NCI-H1105 (cell line): Measurements from ENCODE around the gene ETDB.
"Not testable (repeated sequence)": the region's sequence is repeated elsewhere in the genome, so short reads cannot be mapped to it uniquely, and the experiment has no call there.

Source experiments
- DNase-seq: peaks from one replicate; lab custom pipeline; 2025; lab: John Stamatoyannopoulos, UW

The ETDB gene

GRCh38 chrX:135120056-135120576 is at the start of gene ETDB:
Gene ETDB, minus strand, starts transcription at chrX:135120526. Its CDS starts 1,265 bp downstream, at chrX:135119261.
- not testable (repeated sequence) for DNase-seq

DNA sequence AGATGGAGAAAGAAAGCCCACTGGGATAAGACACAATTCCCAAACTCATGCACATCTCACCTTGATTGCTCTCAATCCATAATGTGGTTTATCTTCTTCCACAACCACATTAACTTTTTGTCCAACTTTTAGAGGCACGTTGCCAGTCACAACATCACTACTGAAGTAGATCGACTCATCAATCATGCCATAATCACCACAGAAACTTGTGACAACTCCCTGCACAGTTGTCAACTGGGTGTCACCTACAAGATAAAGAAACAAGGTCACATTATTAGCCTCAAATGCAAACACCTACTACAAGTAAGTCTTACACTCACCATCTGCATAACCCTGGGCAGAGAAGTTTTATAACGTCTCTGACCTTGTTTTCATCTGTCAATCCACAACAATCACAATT is 49.2 kb upstream of the ETDB start:
- DNase-seq = not testable (repeated sequence)

DNA sequence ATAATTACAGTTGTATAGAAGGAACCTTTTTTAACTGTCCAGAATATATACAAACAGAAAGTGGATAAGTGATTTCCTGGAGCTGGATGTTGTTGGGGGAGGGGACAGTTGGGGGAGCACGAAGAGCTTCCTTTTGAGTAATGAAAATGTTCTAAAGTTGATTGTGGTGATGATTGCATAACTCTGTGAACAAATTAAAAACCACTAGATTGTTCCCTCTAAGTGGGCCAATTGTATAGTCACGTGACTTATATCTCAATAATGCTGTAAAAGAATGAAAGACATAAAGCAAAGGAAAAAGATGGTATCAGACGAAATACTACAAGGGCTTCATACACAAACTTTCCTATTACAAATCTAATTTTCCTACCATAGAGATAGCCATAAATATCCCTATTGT is 48.2 kb upstream of the ETDB start:
- DNase-seq = no peak

GRCh38 chrX:135154688-135155087 is 34.4 kb upstream of the ETDB start:
- DNase-seq = not testable (repeated sequence)

DNA sequence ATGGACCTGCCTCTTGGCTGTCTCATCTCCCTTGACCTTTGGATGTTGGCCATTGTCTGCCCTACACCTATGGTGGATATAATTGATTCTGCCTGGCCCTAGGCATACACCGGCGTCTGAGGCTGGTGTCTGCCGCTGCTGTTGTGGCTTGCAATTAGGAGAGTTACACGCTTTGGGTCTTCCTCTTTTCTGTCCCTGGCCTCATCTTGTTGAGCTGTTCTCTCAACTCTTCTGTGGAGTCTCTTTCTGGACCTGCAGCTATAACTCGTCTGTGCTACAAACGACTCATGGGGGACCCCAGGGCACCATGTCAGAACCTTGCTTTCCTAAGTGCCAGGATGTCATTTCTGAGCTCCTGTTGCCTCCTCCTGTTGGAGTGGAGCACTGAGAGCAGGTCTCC is 5.8 kb upstream of the ETDB start:
- not testable (repeated sequence) for DNase-seq

GRCh38 chrX:135116064-135116463 is 4.3 kb downstream of the ETDB start:
- DNase-seq = not testable (repeated sequence)

DNA sequence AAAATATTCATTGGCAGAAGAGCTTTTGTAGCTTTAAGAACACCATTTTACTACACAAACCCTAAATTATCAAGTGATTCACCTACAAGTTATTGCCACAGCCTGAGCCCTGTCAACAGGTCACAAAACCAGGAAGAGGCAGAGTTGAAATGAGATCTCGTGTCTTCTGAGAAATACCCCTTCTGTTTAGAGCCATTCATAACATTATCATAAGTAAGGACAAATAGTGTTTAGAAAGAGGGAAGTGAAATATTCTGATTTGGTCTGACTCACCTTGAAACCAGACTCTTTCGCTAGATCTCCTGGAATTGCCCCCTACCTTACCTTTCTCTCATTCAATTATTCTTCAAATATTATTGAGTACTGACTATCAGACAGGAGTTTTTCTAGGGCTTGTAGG is 5.9 kb downstream of the ETDB start:
- no peak for DNase-seq

DNA sequence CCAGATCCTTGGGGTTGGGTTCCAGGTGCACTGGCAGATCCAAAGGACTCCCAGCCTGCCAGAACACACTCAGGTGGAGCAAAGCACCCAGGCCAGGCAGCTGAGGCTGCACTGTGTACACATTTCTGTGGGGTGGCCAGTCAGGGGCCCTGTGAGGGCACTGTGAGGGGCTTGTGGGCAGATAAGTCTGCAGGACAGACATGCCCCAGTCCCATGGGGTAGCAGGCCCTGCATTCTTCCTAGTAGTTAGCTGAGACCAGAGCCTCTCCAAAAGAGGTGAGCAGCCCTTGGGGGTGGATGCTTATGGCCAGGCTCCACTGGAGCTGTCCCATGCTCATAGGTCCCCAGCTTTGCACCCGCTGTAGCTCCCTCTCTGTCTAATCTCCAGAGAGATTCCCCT is 7.6 kb downstream of the ETDB start:
- DNase-seq = no peak

DNA sequence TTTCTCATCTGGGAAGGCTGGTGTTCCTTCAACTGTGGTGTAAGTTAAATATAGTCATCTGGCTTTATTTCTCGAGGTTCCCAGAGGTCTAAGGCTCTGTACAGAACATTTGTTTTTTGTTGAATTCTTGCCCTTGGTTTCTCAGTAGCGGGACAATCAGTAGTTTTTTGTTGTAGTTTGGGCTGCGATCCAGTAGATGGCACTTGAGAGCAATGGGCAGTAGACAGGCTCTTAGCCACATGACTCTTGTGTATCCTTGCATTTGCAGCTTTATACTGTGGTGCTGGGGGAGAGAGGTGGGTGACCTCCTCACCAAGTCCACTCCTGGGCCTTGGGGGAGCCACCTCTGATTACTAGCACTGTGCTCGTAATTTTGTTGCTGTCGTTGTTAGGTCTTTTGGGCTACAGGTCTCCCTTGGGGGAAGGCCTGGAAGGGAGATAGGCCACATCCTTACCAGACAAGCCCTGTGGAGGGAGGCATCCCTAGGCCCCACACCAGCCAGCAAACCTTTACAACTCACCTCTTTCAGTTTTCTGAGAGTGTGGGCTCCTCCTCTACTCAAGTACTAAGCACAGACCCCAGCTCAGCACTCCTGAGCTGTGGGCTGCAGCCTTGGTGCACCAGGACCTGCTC is 8.1 kb downstream of the ETDB start:
- peak; percentile 15 for DNase-seq

DNA sequence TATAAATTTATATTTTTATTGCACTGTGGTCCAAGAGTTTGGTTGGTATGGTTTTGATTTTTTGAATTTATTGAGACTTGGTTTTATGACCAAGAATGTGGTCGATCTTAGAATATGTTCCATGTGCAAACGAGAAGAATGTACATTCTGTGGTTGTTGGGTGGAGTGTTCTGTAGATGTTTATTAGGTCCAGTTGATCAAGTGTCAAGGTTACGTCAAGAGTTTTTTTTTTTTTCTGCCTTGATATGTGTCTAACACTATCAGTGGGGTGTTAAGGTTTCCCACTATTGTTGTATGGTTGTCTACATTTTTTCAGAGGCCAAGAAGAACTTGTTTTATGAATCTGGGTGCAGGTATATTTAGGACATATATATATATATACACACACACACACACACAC is 10.8 kb downstream of the ETDB start:
- no peak for DNase-seq

GRCh38 chrX:135099493-135099783 is 20.9 kb downstream of the ETDB start:
- DNase-seq = no peak

DNA sequence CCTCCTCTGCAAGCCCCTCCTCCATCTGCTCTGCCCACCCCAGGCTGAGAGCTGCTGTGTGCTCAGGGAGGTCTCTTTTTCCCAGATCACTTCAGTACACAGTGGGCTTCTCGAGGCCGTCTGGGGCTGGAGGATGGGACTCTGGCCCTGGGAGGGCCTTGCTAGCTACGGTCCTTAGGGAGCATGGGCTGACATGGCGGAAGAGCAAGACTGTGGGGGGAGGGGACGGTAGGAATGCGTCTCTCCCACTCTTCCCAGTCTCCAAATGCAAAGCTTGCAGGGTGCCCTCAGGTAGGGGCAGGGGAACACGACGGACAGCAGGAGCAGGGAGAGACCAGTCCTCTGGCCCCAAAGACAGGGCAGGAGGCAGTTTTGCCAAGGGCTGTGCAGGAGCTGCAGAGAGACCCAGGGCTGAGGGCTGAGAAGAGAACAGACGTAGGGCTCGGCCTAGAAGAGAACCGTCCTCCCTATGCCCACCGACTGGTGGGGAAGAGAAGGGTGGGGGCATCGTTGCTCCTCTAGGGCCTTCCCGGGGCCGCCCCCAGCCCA is 23.1 kb downstream of the ETDB start:
- DNase-seq = not testable (repeated sequence)

DNA sequence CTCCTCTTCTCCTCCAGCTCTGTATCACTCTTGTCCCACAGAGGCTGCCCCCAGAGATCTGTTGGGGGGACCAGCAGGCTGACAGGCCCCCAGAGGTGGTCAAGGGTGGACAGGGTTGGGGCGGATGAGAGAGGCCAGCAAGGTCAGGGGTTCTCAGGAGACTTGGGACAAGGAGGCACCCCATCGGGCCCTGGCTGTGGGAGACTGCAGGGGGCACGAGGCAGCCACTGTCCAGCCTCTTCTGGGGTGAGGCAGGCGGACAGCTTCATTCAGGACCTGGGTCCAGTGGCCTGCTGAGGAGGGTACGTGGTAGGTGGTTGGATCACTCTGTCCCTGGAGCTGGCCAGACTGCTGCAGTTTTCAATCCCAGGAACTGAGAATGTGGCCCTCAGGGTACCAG is 24.6 kb downstream of the ETDB start:
- DNase-seq = no peak

DNA sequence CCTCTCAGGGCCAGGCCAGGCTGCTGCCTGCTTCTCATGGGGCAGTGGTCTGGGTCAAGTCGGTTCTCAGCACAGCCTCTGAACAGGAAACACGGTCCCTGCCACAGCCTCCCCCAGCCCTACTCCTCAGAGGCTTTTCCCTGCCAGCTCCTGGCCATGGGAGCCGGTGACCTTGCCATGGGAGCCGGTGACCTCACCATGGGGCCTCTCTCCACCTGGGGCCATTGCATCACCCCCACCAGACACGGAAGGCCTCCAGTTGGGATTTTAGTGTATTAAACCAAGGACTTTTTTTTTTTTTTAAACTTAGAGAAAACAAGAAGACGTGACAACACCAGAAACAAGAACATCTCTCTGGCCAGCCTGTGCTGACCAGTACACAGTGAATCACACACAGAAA is 25.6 kb downstream of the ETDB start:
- DNase-seq = no peak

GRCh38 chrX:135089126-135089525 is 31.2 kb downstream of the ETDB start:
- DNase-seq = no peak

DNA sequence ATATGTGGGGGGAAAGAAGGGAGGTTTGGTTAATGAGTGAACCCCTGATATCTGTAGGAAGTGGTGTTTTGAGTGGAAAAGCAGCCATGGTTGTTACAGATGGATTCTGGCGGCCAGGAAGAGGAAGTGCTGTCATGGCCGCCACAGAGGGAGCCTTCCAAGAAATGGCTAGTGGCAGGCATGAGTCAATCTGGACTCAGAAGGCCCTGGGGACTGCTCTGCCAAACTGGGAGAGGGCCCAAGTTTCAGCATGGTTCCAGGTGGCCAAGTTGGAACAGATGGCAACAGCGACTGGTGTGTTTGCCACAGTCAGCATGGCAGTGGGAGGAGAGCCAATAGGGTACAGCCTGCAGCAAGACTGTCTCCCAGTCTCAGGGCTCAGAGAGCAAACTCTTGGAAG is 32.5 kb downstream of the ETDB start:
- no peak for DNase-seq

DNA sequence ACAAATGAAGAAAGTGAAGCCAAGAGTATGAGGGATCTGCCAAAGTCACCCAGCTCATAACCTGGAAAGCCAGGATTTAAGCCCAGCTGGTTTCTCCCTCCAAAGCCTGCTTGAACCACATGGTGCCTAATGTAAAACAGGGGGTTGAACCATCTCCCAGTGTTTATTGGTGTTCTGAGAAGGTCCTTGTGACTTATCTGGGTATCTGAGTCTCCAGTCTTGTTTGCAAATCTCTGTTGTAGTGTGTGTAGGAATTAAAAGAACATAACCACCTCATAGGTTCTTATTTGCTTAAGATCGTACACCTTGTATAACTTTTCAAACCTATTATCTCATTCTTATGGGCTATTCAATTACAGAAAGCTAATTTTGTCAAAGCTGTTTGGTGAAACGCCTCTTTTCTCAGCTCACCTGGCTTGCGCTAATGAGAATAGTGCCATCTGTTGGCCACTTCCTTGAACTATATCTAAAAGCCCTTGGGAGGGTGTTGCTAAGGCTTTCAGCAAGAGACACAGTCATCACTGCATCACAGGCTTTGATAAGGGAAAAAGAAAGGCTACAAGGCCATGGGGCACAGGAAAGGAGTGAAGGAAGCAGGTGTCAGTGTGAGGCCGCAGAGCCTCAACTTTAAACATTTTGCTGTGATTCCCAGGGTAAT is 34.0 kb downstream of the ETDB start:
- DNase-seq = peak; percentile 45

GRCh38 chrX:135081693-135082404 is 38.5 kb downstream of the ETDB start:
- no peak for DNase-seq
